RWPE1 (cell line): ENCODE data around the gene ATL1.

Experiments used
- CTCF ChIA-PET: fragments of 350-600 bp; sonication (Branson Sonifier 250); formaldehyde crosslinking; extraction: SDS; loops from one replicate; lab custom pipeline; 2021; lab: Yijun Ruan, JAX
- POLR2A ChIA-PET: fragments of 400-600 bp; formaldehyde crosslinking; extraction: SDS; loops from one replicate; lab custom pipeline; 2020; ENCODE audit warnings: antibody characterized with exemption; ENCODE audit not compliant: low non-redundant PET; lab: Yijun Ruan, JAX
- DNase-seq: peaks from one replicate; pipeline ENCODE4 v3.0.0; 2012; ENCODE audit warnings: low spot score
- H3K27ac ChIP-seq: fragments of 450-650 bp; 2 replicates; pipeline ENCODE4 v1.5.1; 2017
- TF ChIP-seq, protein P1 (sequence below): fragments of 450-650 bp; conservative IDR thresholded peaks from 2 replicates; pipeline ENCODE4 v1.5.1; 2017; ENCODE audit warnings: low read depth, mild to moderate bottlenecking

The ATL1 gene

DNA sequence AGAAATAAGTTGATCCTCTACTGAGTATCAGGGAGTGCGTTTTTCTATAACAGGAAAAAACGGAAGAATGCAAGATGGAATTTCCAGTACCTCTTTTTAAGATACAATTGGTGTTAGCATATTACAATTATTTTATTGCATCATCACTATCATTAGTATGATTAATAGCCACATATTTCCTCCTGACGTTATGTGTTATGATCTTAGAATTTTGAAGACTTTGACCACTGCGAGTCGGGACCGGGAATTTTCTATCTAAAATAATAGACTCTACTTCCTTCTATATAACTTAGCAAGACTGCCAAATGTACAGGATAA lies 108.8 kb downstream of the ATL1 start:
- H3K27ac ChIP-seq: peak overlapping the region; percentile 95
- TF ChIP-seq, protein P1, sequence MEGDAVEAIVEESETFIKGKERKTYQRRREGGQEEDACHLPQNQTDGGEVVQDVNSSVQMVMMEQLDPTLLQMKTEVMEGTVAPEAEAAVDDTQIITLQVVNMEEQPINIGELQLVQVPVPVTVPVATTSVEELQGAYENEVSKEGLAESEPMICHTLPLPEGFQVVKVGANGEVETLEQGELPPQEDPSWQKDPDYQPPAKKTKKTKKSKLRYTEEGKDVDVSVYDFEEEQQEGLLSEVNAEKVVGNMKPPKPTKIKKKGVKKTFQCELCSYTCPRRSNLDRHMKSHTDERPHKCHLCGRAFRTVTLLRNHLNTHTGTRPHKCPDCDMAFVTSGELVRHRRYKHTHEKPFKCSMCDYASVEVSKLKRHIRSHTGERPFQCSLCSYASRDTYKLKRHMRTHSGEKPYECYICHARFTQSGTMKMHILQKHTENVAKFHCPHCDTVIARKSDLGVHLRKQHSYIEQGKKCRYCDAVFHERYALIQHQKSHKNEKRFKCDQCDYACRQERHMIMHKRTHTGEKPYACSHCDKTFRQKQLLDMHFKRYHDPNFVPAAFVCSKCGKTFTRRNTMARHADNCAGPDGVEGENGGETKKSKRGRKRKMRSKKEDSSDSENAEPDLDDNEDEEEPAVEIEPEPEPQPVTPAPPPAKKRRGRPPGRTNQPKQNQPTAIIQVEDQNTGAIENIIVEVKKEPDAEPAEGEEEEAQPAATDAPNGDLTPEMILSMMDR: no peak
- ChIA-PET CTCF (no interaction called here), POLR2A (interaction anchor here (0.7 to 1.0 kb wide), 3 partner anchors 9 to 91 kb away, joined by 3 to 6 read pairs (median 3); no protein-coding TSS in a partner anchor)
- no peak for DNase-seq

DNA sequence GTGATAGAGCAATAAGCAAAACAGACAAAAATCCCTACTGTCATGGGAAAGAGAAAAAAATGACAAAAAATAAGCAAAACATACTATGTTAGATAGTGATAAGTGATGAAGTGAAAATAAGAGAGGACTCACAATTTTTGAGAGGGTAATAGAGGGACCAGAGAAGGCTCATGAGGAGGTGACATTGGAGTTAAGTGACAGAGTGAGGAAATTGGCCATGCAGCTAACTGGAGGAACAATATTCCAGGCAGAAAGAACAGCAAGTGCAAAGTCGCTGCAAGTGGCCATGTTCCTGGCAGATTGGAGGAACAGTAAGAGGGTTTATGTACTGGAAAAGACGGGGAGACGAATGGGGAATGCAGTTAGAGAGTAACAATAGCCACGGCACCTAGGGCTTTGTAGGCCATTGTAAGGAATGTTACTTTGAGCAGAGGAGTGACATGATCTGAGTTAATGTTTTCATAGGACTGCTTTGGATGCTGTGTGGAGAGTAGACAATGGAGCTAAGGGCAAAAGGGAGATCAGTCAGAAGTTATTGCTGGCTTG lies 109.6 kb downstream of the ATL1 start:
- ChIA-PET POLR2A (no interaction called here), CTCF (no interaction called here)
- TF ChIP-seq, protein P1: no peak
- H3K27ac ChIP-seq: no peak overlapping the region
- DNase-seq: no peak

- DNase-seq: no peak
- no peak overlapping the region for H3K27ac ChIP-seq
- TF ChIP-seq, protein P1: no peak
- POLR2A ChIA-PET: no interaction called here
- CTCF ChIA-PET: no interaction called here
Observed at GRCh38 chr14:50670196-50670865, 110.4 kb downstream of the ATL1 start.

DNA sequence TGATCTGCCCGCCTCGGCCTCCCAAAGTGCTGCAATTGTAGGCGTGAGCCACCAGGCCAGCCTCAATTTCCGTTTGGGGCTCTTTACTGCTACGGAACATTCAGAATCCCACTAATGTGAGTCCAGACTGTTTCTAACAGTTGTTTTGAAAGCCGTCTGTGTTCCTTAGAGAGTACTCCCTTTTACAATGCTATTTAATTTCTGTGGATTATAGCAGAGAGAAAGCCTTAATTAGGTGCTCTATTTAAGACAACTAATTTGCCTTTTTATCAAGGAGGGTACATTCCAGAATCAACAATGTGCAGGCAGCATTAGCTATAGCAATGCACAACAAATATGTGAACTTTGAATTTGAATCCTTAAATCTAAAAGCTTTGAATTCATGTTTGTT lies 110.9 kb downstream of the ATL1 start:
- H3K27ac ChIP-seq: no peak overlapping the region
- TF ChIP-seq, protein P1: no peak
- CTCF ChIA-PET: no interaction called here
- POLR2A ChIA-PET: no interaction called here
- DNase-seq: no peak

DNA sequence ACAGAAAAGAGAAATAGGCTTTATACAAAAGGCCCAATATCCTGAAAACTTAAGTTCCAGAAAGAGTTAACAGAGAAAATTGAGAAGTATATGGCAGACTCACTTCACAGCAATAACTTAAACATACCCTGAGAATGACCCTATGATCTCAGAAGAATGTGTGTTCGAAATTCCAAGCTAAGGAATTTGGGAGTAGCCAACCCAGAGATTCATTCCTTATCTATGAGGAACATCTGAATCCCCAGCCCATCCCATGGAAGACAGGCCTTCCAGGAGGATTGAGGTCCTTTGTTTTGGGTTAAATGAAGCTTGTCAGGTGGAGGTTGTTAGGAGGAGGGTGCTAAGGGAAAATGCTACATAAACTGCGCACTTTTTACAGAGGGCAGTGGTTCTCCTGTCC lies 115.7 kb downstream of the ATL1 start:
- ChIA-PET POLR2A (no interaction called here), CTCF (no interaction called here)
- TF ChIP-seq, protein P1: no peak
- no peak overlapping the region for H3K27ac ChIP-seq
- peak; percentile 62 for DNase-seq

DNA sequence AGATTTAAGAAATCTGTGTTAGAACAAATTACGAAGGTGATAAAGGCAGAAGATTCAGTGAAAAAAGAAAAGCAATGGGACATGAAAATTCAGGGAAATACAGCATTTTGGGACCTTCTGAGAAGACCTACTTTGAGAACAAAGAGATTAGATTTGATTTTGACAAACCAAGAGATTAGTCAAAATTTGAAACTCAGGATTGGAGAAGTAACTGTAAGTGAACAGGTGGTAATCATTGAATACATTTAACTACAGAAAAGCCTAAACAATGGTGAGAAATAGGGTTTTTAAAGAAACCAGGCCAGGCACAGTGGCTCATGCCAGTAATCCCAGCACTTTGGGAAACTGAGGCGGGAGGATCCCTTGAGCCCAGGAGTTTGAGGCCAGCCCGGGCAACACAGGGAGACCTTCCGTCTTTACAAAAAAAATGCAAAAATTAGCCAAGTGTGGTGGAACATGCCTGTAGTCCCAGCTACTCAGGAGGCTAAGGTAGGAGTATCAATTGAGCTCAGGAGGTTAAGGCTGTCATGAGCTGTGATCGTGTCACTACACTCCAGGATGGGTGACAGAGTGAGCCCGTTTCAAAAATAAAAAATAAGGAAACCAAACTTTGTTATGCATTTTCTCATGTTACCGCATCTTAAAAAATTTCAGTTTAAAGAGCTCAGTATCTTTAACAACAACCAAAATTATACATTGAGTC lies 117.0 kb downstream of the ATL1 start:
- peak overlapping the region; percentile 78 for H3K27ac ChIP-seq
- POLR2A ChIA-PET: interaction anchor here (1.4 kb wide), 1 partner anchor 9 kb away, joined by 3 read pairs; the partner anchor contains the start of gene SAV1
- CTCF ChIA-PET: no interaction called here
- TF ChIP-seq, protein P1: no peak
- DNase-seq: no peak
